Progenitor cell of endocrine pancreas (in vitro differentiated cells): ENCODE results near the gene SKI. TPM values are rescaled to one million over a fixed set of nuclear protein-coding genes. Genes with fewer than 3 reads are reported as not detected.

ENCODE experiments used
- DNase-seq: peaks from one replicate; pipeline ENCODE4 v3.0.0; 2021; ENCODE audit warnings: low spot score; ENCODE audit not compliant: unreplicated experiment
- H3K27ac Mint-ChIP-seq: 2 replicates; pipeline ENCODE4 v1.8.0; 2021; ENCODE audit warnings: mild to moderate bottlenecking, moderate library complexity, mixed read lengths
- H3K27me3 Mint-ChIP-seq: 2 replicates; pipeline ENCODE4 v1.8.0; 2021; ENCODE audit warnings: mixed read lengths
- H3K36me3 Mint-ChIP-seq: 2 replicates; pipeline ENCODE4 v1.8.0; 2022; ENCODE audit warnings: mixed read lengths; ENCODE audit not compliant: insufficient read depth
- H3K4me1 Mint-ChIP-seq: 2 replicates; pipeline ENCODE4 v1.8.0; 2021; ENCODE audit warnings: low read depth, mixed read lengths
- H3K4me3 Mint-ChIP-seq: 2 replicates; pipeline ENCODE4 v1.8.0; 2021; ENCODE audit warnings: low read depth, mild to moderate bottlenecking, moderate library complexity, mixed read lengths
- H3K9me3 Mint-ChIP-seq: 2 replicates; pipeline ENCODE4 v1.8.0; 2021; ENCODE audit warnings: low read depth, mixed read lengths
- total RNA-seq: library from RNA; stranded (reverse); gene quantifications from 2 replicates; pipeline ENCODE4 v1.2.1, GENCODE V29; 2021
- TF ChIP-seq, protein P1 (sequence below): fragments of 200-600 bp; sonication (generic); IDR thresholded peaks from one replicate; pipeline ENCODE4 v1.5.0; 2021; ENCODE audit warnings: antibody characterized with exemption, mild to moderate bottlenecking; ENCODE audit not compliant: unreplicated experiment

The SKI gene
- total RNA-seq, 1 donor from 2014 or later = 56.2 TPM

DNA sequence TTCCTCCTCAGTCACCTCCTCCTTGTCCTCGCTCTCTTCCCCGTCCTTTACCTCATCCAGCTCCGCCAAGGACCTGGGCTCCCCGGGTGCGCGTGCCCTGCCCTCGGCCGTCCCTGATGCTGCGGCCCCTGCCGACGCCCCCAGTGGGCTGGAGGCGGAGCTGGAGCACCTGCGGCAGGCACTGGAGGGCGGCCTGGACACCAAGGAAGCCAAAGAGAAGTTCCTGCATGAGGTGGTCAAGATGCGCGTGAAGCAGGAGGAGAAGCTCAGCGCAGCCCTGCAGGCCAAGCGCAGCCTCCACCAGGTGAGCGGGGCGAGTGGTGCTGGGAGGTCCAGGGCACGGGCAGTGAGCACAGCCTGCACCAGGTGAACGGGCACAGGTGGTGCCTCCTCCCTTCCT lies 76.2 kb downstream of the SKI start:
- Mint-ChIP-seq H3K27ac (no peak overlapping the region), H3K4me3 (no peak overlapping the region), H3K36me3 (peaks cover 13% of the 10 kb centered on the region), H3K9me3 (no peaks in the 10 kb centered on the region), H3K4me1 (no peaks in the 10 kb centered on the region), H3K27me3 (no peaks in the 10 kb centered on the region)
- TF ChIP-seq, protein P1, sequence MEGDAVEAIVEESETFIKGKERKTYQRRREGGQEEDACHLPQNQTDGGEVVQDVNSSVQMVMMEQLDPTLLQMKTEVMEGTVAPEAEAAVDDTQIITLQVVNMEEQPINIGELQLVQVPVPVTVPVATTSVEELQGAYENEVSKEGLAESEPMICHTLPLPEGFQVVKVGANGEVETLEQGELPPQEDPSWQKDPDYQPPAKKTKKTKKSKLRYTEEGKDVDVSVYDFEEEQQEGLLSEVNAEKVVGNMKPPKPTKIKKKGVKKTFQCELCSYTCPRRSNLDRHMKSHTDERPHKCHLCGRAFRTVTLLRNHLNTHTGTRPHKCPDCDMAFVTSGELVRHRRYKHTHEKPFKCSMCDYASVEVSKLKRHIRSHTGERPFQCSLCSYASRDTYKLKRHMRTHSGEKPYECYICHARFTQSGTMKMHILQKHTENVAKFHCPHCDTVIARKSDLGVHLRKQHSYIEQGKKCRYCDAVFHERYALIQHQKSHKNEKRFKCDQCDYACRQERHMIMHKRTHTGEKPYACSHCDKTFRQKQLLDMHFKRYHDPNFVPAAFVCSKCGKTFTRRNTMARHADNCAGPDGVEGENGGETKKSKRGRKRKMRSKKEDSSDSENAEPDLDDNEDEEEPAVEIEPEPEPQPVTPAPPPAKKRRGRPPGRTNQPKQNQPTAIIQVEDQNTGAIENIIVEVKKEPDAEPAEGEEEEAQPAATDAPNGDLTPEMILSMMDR = no peak
- DNase-seq = no peak

DNA sequence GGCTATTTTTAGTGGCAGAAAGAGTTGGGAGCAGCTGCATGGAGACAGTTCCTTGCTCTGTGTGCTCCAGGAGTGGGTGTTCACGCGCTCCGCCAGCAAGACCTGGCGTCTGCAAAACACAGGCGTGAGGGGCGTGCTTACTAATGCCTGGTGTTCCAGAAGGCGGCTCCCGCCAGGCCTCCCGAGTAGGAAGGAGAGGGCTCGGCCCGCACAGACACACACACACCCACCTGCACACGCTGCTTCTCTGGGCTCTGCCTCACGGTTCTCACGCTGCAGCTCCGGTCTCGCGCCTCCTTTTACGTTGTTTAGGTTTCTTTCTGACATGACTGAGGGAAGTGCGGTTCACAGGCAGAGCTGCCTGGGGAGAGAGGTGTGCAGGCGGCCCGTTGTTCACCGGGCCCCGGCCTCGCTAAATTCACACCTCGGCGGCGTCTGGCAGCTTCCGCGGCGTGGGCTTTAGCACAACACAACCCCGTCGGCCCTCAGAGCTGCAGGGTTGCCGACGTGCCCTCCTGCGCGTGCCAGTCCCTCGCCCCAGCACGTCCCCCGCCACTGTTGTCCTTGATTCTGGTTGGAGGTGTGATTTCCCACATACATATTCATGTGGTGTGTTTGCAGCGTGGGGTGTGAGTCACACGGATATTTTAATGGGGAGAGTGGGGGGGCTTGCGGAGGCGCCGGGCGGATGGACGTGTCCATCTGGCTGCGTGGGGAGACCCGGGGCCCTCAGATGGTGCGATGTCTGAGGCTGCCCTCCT lies 77.0 kb downstream of the SKI start:
- H3K9me3 Mint-ChIP-seq = no peaks in the 10 kb centered on the region
- TF ChIP-seq, protein P1 = no peak
- no peak for DNase-seq
- no peaks in the 10 kb centered on the region for H3K27me3 Mint-ChIP-seq
- H3K4me3 Mint-ChIP-seq = no peak overlapping the region
- H3K36me3 Mint-ChIP-seq = peaks cover 13% of the 10 kb centered on the region
- no peaks in the 10 kb centered on the region for H3K4me1 Mint-ChIP-seq
- H3K27ac Mint-ChIP-seq = no peak overlapping the region

DNA sequence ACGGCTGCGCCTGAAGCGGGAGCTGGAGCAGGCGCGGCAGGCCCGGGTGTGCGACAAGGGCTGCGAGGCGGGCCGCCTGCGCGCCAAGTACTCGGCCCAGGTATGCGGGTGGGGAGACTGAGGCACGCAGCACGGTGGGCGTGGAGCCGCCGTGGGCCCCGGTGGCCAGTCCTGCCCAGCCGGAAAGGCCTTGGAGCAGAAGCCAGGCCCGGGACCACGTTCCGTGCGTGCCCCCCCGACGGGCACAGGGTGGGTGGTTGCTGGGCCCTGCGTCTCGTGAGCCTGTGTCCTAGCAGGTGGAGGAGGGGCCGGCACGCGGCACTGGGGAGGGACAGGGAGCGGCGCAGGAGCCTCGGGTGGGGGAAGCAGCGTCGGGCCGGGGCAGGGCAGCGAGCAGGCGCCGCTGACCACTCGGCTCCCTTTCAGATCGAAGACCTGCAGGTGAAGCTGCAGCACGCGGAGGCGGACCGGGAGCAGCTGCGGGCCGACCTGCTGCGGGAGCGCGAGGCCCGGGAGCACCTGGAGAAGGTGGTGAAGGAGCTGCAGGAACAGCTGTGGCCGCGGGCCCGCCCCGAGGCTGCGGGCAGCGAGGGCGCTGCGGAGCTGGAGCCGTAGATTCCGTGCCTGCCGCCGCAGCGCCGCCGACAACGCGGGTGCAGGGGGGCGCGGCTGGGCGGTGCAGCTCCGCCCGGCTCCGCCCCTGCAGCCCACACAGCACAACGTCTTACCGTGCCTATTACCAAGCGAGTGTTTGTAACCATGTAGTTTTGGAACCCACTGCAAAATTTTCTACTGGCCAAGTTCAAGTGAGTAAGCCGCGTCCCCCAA lies 78.2 kb downstream of the SKI start:
- Mint-ChIP-seq H3K4me1 (no peaks in the 10 kb centered on the region), H3K27me3 (no peaks in the 10 kb centered on the region), H3K9me3 (no peaks in the 10 kb centered on the region), H3K36me3 (peaks cover 13% of the 10 kb centered on the region), H3K27ac (no peak overlapping the region), H3K4me3 (no peak overlapping the region)
- TF ChIP-seq, protein P1 = no peak
- DNase-seq = no peak

DNA sequence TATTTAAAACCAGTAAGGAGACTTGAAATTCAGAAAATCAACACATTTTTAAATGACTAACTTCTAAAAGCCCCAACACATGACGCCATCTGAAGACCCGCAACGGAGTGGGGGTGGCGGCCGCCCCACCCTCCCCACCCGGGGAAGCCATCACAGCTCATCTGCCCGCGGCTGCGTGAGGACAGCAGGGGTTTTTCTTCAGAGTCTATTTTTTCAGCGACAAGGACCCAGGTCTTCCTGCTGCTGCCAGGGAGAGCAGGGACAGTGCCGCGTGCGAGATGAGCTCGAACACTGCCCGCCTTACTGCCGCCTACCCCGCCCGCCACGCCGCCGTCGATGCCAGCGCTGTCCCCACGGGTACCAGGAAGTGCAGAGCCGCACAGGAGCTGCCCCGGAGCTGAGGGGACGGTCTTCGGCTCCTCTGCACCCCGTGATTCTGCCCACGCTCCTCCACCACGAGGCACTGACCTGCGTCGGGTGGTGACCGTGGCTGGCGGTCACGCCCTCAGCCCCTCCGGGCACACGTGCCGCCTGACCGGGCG lies 79.0 kb downstream of the SKI start:
- Mint-ChIP-seq H3K36me3 (peaks cover 13% of the 10 kb centered on the region), H3K27me3 (no peaks in the 10 kb centered on the region), H3K27ac (no peak overlapping the region), H3K4me1 (no peaks in the 10 kb centered on the region), H3K4me3 (no peak overlapping the region), H3K9me3 (no peaks in the 10 kb centered on the region)
- TF ChIP-seq, protein P1 = no peak
- DNase-seq = no peak

DNA sequence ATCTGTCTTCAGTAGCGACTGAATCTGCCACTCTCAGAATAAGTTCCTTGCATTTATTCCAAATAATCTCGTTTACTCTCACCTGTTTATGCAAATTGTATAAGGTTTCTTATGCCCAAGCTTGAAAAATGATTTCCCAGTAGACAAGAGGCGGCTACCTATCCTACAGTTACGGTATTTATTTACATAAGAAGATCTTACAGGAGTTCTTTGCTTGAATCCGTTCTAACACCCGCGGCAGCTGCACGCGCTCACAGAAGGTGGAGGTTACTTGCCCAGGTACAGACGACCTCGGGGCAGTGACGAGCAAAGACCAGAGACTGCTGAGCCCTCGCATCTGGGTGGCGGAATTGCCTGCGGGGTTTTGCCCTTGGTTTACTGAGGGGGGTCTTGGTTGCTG lies 79.9 kb downstream of the SKI start:
- Mint-ChIP-seq H3K4me3 (no peak overlapping the region), H3K36me3 (peaks cover 13% of the 10 kb centered on the region), H3K27me3 (no peaks in the 10 kb centered on the region), H3K27ac (no peak overlapping the region), H3K9me3 (no peaks in the 10 kb centered on the region), H3K4me1 (no peaks in the 10 kb centered on the region)
- TF ChIP-seq, protein P1 = no peak
- no peak for DNase-seq
